CD4-positive, CD25-positive, alpha-beta regulatory T cell (primary cell): Measurements from ENCODE around the gene MPI. TPM values are rescaled to one million over a fixed set of nuclear protein-coding genes. Genes with fewer than 3 reads are reported as not detected.
"Not testable (repeated sequence)": the region's sequence is repeated elsewhere in the genome, so short reads cannot be mapped to it uniquely, and the experiment has no call there.

ENCODE experiments used
- ATAC-seq, 2 donors: fragments of 150-1000 bp; cut with Tn5 transposase; one replicate each; pipeline ENCODE4 v1.10.0; 2021; ENCODE audit warnings: low read depth in 2 of 2, moderate number of reproducible peaks in 2 of 2, moderate library complexity in 1 of 2
- DNase-seq, 3 donors: peaks; one replicate each; pipeline versions ENCODE4 v3.0.0 to v3.0.0-alpha.2; 2012 to 2022; ENCODE audit warnings: mixed read lengths in 1 of 3
- H3K27ac ChIP-seq: one replicate; pipeline ENCODE4 v1.7.0; 2013; ENCODE audit warnings: mild to moderate bottlenecking, low read length; ENCODE audit not compliant: insufficient read depth, poor library complexity, severe bottlenecking
- H3K27me3 ChIP-seq: one replicate; pipeline ENCODE4 v1.7.0; 2013; ENCODE audit warnings: low read length; ENCODE audit not compliant: control insufficient read depth, insufficient read depth
- H3K36me3 ChIP-seq: one replicate; pipeline ENCODE4 v1.7.0; 2013; ENCODE audit warnings: mild to moderate bottlenecking, low read length, moderate library complexity; ENCODE audit not compliant: control insufficient read depth, insufficient read depth
- H3K4me1 ChIP-seq: 2 replicates; pipeline ENCODE4 v1.7.0; 2013; ENCODE audit warnings: mild to moderate bottlenecking, low read length; ENCODE audit not compliant: insufficient read depth, control insufficient read depth, poor library complexity, severe bottlenecking
- H3K4me3 ChIP-seq: one replicate; pipeline ENCODE4 v1.7.0; 2013; ENCODE audit warnings: low read depth, mild to moderate bottlenecking, low read length, moderate library complexity
- H3K9me3 ChIP-seq, 2 experiments: 1 replicate in 1 of 2; 2 replicates in 1 of 2; pipeline ENCODE4 v1.7.0; 2013; ENCODE audit warnings: low read length in 2 of 2, mild to moderate bottlenecking in 1 of 2, moderate library complexity in 1 of 2; ENCODE audit not compliant: control insufficient read depth in 2 of 2
- H3K27ac Mint-ChIP-seq, 3 donors: one replicate each; pipeline ENCODE4 v1.8.0; 2020 to 2022; ENCODE audit warnings: mild to moderate bottlenecking in 3 of 3, mixed read lengths in 3 of 3, moderate library complexity in 2 of 3
- H3K27me3 Mint-ChIP-seq: one replicate; pipeline ENCODE4 v1.8.0; 2022; ENCODE audit warnings: mild to moderate bottlenecking, mixed read lengths
- H3K36me3 Mint-ChIP-seq: one replicate; pipeline ENCODE4 v1.8.0; 2020; ENCODE audit warnings: mixed read lengths
- H3K4me1 Mint-ChIP-seq, 4 donors: one replicate each; pipeline ENCODE4 v1.8.0; 2020 to 2022; ENCODE audit warnings: mixed read lengths in 4 of 4, mild to moderate bottlenecking in 1 of 4
- H3K4me3 Mint-ChIP-seq, 4 donors: one replicate each; pipeline ENCODE4 v1.8.0; 2020 to 2022; ENCODE audit warnings: mild to moderate bottlenecking in 4 of 4, mixed read lengths in 4 of 4, moderate library complexity in 3 of 4
- H3K9me3 Mint-ChIP-seq, 7 donors: one replicate each; pipeline ENCODE4 v1.8.0; 2020 to 2022; ENCODE audit warnings: mixed read lengths in 7 of 7, mild to moderate bottlenecking in 3 of 7, moderate library complexity in 2 of 7
- polyA plus RNA-seq, 4 donors: library from polyadenylated mRNA; unstranded; fragments of 300-500 nt; fragmentation: Illumina TruSeq; gene quantifications; one replicate each; pipeline ENCODE4 v1.2.3, GENCODE V29; 2021
- total RNA-seq: library from RNA; stranded (reverse); gene quantifications from one replicate; pipeline ENCODE4 v1.2.3, GENCODE V29; 2022

MPI gene
- total and polyA plus RNA-seq, 5 donors from 2014 or later: 49.6 to 108 (median 94.3) TPM

GRCh38 chr15:74917676-74918075 is 27.8 kb downstream of the MPI start:
- Histone ChIP-seq H3K27ac (no peak overlapping the region), H3K36me3 (peaks cover 51% of the 10 kb centered on the region), H3K9me3 (no peaks in the 10 kb centered on the region), H3K4me1 (no peaks in the 10 kb centered on the region), H3K4me3 (no peak overlapping the region), H3K27me3 (no peaks in the 10 kb centered on the region)
- Mint-ChIP-seq H3K27me3 (no peaks in the 10 kb centered on the region), H3K36me3 (peaks cover 23% of the 10 kb centered on the region), H3K4me3 (no peak overlapping the region), H3K9me3 (no peaks in the 10 kb centered on the region), H3K4me1 (peaks cover 0 to 20% (median 1%) of the 10 kb centered on the region in 4 donors), H3K27ac (no peak overlapping the region)
- DNase-seq: no peak
- ATAC-seq: no peak

- peaks cover 27% of the 10 kb centered on the region for H3K36me3 Mint-ChIP-seq
- Histone ChIP-seq H3K4me1 (no peaks in the 10 kb centered on the region), H3K27me3 (no peaks in the 10 kb centered on the region), H3K4me3 (no peak overlapping the region), H3K9me3 (no peaks in the 10 kb centered on the region), H3K36me3 (peaks cover 62% of the 10 kb centered on the region), H3K27ac (no peak overlapping the region)
- ATAC-seq (no peak), DNase-seq (no peak)
- H3K27me3 Mint-ChIP-seq: no peaks in the 10 kb centered on the region
- H3K9me3 Mint-ChIP-seq: no peaks in the 10 kb centered on the region
- no peak overlapping the region for H3K27ac Mint-ChIP-seq
- no peak overlapping the region for H3K4me3 Mint-ChIP-seq
- H3K4me1 Mint-ChIP-seq: peaks cover 0 to 15% (median 3%) of the 10 kb centered on the region in 4 donors
Observed at GRCh38 chr15:74920456-74920855, 30.6 kb downstream of the MPI start.

- no peak overlapping the region for H3K4me3 ChIP-seq
- Mint-ChIP-seq H3K9me3 (no peaks in the 10 kb centered on the region), H3K4me1 (peaks cover 0 to 10% (median 7%) of the 10 kb centered on the region in 4 donors), H3K27me3 (no peaks in the 10 kb centered on the region), H3K4me3 (no peak overlapping the region), H3K27ac (no peak overlapping the region), H3K36me3 (peaks cover 29% of the 10 kb centered on the region)
- H3K4me1 ChIP-seq: no peaks in the 10 kb centered on the region
- H3K27me3 ChIP-seq: no peaks in the 10 kb centered on the region
- ATAC-seq: no peak
- no peak overlapping the region for H3K27ac ChIP-seq
- H3K36me3 ChIP-seq: peaks cover 65% of the 10 kb centered on the region
- DNase-seq: no peak
- H3K9me3 ChIP-seq: no peaks in the 10 kb centered on the region
Observed at GRCh38 chr15:74924525-74924924, 34.7 kb downstream of the MPI start.

- DNase-seq (no peak), ATAC-seq (no peak)
- no peaks in the 10 kb centered on the region for H3K27me3 Mint-ChIP-seq
- peaks cover 15 to 26% (median 18%) of the 10 kb centered on the region in 4 donors for H3K4me1 Mint-ChIP-seq
- Histone ChIP-seq H3K27me3 (no peaks in the 10 kb centered on the region), H3K4me1 (peaks cover 4% of the 10 kb centered on the region), H3K4me3 (no peak overlapping the region), H3K9me3 (no peaks in the 10 kb centered on the region), H3K27ac (no peak overlapping the region), H3K36me3 (peaks cover 44% of the 10 kb centered on the region)
- peaks cover 20% of the 10 kb centered on the region for H3K36me3 Mint-ChIP-seq
- H3K4me3 Mint-ChIP-seq: no peak overlapping the region
- H3K9me3 Mint-ChIP-seq: no peaks in the 10 kb centered on the region
- H3K27ac Mint-ChIP-seq: no peak overlapping the region
Observed at GRCh38 chr15:74928771-74929198, 38.9 kb downstream of the MPI start.

- no peak overlapping the region for H3K4me3 ChIP-seq
- peaks cover 42% of the 10 kb centered on the region for H3K4me1 ChIP-seq
- peaks cover 5% of the 10 kb centered on the region for H3K27me3 Mint-ChIP-seq
- DNase-seq (no peak), ATAC-seq (no peak)
- peak overlapping the region in 3 of 4 donors; percentile 5 to 75 (median 49) for H3K4me3 Mint-ChIP-seq
- H3K9me3 ChIP-seq: no peaks in the 10 kb centered on the region
- H3K27ac Mint-ChIP-seq: peak overlapping the region in 2 of 3 donors; percentile 62 to 73
- H3K36me3 Mint-ChIP-seq: peaks cover 13% of the 10 kb centered on the region
- peaks cover 22 to 56% (median 39%) of the 10 kb centered on the region in 4 donors for H3K4me1 Mint-ChIP-seq
- H3K36me3 ChIP-seq: peaks cover 18% of the 10 kb centered on the region
- no peaks in the 10 kb centered on the region for H3K9me3 Mint-ChIP-seq
- H3K27ac ChIP-seq: peak overlapping the region; percentile 14
- H3K27me3 ChIP-seq: no peaks in the 10 kb centered on the region
Observed at GRCh38 chr15:74933573-74933972, 43.7 kb downstream of the MPI start.

- not testable (repeated sequence) for DNase-seq, H3K9me3 ChIP-seq, H3K36me3 ChIP-seq, H3K27me3 Mint-ChIP-seq, H3K9me3 Mint-ChIP-seq, H3K36me3 Mint-ChIP-seq, H3K4me3 ChIP-seq, H3K27me3 ChIP-seq, ATAC-seq
- Histone ChIP-seq H3K27ac (peak overlapping the region; percentile 5), H3K4me1 (peaks cover 42% of the 10 kb centered on the region)
- peaks cover 22 to 57% (median 35%) of the 10 kb centered on the region in 4 donors for H3K4me1 Mint-ChIP-seq
- peak overlapping the region; percentile 59 to 90 (median 73) for H3K4me3 Mint-ChIP-seq
- peak overlapping the region in 2 of 3 donors; percentile 85 to 92 for H3K27ac Mint-ChIP-seq
Observed at GRCh38 chr15:74935193-74935592, 45.4 kb downstream of the MPI start.

- peaks cover 42% of the 10 kb centered on the region for H3K4me1 ChIP-seq
- H3K27me3 ChIP-seq: no peaks in the 10 kb centered on the region
- peaks cover 3% of the 10 kb centered on the region for H3K36me3 Mint-ChIP-seq
- DNase-seq (no peak), ATAC-seq (no peak)
- peaks cover 5% of the 10 kb centered on the region for H3K27me3 Mint-ChIP-seq
- H3K36me3 ChIP-seq: no peaks in the 10 kb centered on the region
- no peaks in the 10 kb centered on the region for H3K9me3 ChIP-seq
- H3K27ac Mint-ChIP-seq: peak overlapping the region; percentile 52 to 89 (median 77)
- peak overlapping the region; percentile 74 for H3K27ac ChIP-seq
- peak overlapping the region; percentile 94 to 97 (median 94) for H3K4me3 Mint-ChIP-seq
- H3K9me3 Mint-ChIP-seq: no peaks in the 10 kb centered on the region
- peaks cover 17 to 52% (median 31%) of the 10 kb centered on the region in 4 donors for H3K4me1 Mint-ChIP-seq
- peak overlapping the region; percentile 98 for H3K4me3 ChIP-seq
Observed at GRCh38 chr15:74937272-74937589, 47.4 kb downstream of the MPI start.

GRCh38 chr15:74937590-74938371 is 47.9 kb downstream of the MPI start, which contains the start of gene COX5A:
Gene COX5A, minus strand, starts transcription at chr15:74938073. Its CDS starts 59 bp downstream, at chr15:74938014.
- Histone ChIP-seq H3K27me3 (no peaks in the 10 kb centered on the region), H3K4me1 (peaks cover 42% of the 10 kb centered on the region), H3K27ac (peak within 1 kb of the TSS; percentile 74), H3K36me3 (no peaks in the 10 kb centered on the region), H3K4me3 (peak within 1 kb of the TSS; percentile 98), H3K9me3 (no peaks in the 10 kb centered on the region)
- H3K9me3 Mint-ChIP-seq: no peaks in the 10 kb centered on the region
- peak within 1 kb of the TSS; percentile 94 to 97 (median 94) for H3K4me3 Mint-ChIP-seq
- H3K36me3 Mint-ChIP-seq: peaks cover 3% of the 10 kb centered on the region
- peaks cover 13 to 47% (median 28%) of the 10 kb centered on the region in 4 donors for H3K4me1 Mint-ChIP-seq
- peak within 1 kb of the TSS; percentile 92 to 93 (median 92) for H3K27ac Mint-ChIP-seq
- DNase-seq (peak; percentile 85 to 96 (median 93)), ATAC-seq (peak; percentile 94 to 96)
- H3K27me3 Mint-ChIP-seq: peaks cover 5% of the 10 kb centered on the region
